ENCODE measurements around the gene ARNT2. TPM values are rescaled to one million over a fixed set of nuclear protein-coding genes. Genes with fewer than 3 reads are reported as not detected.

ARNT2 gene
- total RNA-seq, 5 donors from 2014 or later (not counting 1 experiment from before 2014, with no cell fraction given), result 0.18 TPM; not detected in 4

- DNase-seq (no peak), ATAC-seq (replicated peaks in 1 of 4) (no peak)
- Mint-ChIP-seq H3K27me3 (peaks cover 4 to 12% of the 10 kb centered on the region in 2 donors), H3K9me3 (no peaks in the 10 kb centered on the region), H3K4me1 (no peaks in the 10 kb centered on the region), H3K27ac (no peak overlapping the region), H3K4me3 (no peak overlapping the region), H3K36me3 (no peaks in the 10 kb centered on the region)
- Histone ChIP-seq H3K27me3 (replicated peaks in 1 of 2; ENCODE audit: control insufficient read depth in 2 of 2, extremely low read depth in 1 of 2, insufficient read depth in 2 of 2, low read length in 1 of 2) (peaks cover 0 to 9% of the 10 kb centered on the region in 2 experiments), H3K36me3 (ENCODE audit: control insufficient read depth in 2 of 2, extremely low read depth in 1 of 2, insufficient read depth in 1 of 2, low read length in 1 of 2) (no peaks in the 10 kb centered on the region), H3K4me3 (ENCODE audit: control insufficient read depth in 1 of 2, extremely low read depth in 1 of 2, low read length in 1 of 2) (no peak overlapping the region), H3K9me3 (no peaks in the 10 kb centered on the region), H3K27ac (ENCODE audit: low read length) (no peak overlapping the region), H3K4me1 (ENCODE audit: control insufficient read depth in 1 of 2, extremely low read depth in 1 of 2, insufficient read depth in 2 of 2, low read length in 2 of 2) (no peaks in the 10 kb centered on the region)
- CTCF ChIA-PET, result no interaction called here
- 80% methylated on average over 1 of the region's 1 CpG for WGBS (ENCODE audit: insufficient coverage)
- POLR2A ChIA-PET, result no interaction called here
These were observed 78.5 kb downstream of the ARNT2 start for GRCh38 chr15:80482696-80483095.

GRCh38 chr15:80483725-80484161 is 79.6 kb downstream of the ARNT2 start:
- DNase-seq (no peak), ATAC-seq (replicated peaks in 1 of 4) (no peak)
- H3K36me3 ChIP-seq (ENCODE audit: control insufficient read depth in 2 of 2, extremely low read depth in 1 of 2, insufficient read depth in 1 of 2, low read length in 1 of 2), result no peaks in the 10 kb centered on the region
- no peak overlapping the region for H3K4me3 Mint-ChIP-seq
- CTCF ChIA-PET, result no interaction called here
- H3K27me3 Mint-ChIP-seq, result peaks cover 4 to 12% of the 10 kb centered on the region in 2 donors
- no peak overlapping the region for H3K4me3 ChIP-seq (ENCODE audit: control insufficient read depth in 1 of 2, extremely low read depth in 1 of 2, low read length in 1 of 2)
- no peak overlapping the region for H3K27ac ChIP-seq (ENCODE audit: low read length)
- peaks cover 0 to 9% of the 10 kb centered on the region in 2 experiments for H3K27me3 ChIP-seq (replicated peaks in 1 of 2; ENCODE audit: control insufficient read depth in 2 of 2, extremely low read depth in 1 of 2, insufficient read depth in 2 of 2, low read length in 1 of 2)
- no peaks in the 10 kb centered on the region for H3K4me1 ChIP-seq (ENCODE audit: control insufficient read depth in 1 of 2, extremely low read depth in 1 of 2, insufficient read depth in 2 of 2, low read length in 2 of 2)
- WGBS (ENCODE audit: insufficient coverage), result 82% methylated on average over 2 of the region's 2 CpGs
- H3K9me3 Mint-ChIP-seq, result no peaks in the 10 kb centered on the region
- H3K36me3 Mint-ChIP-seq, result no peaks in the 10 kb centered on the region
- H3K4me1 Mint-ChIP-seq, result no peaks in the 10 kb centered on the region
- POLR2A ChIA-PET, result no interaction called here
- no peaks in the 10 kb centered on the region for H3K9me3 ChIP-seq
- no peak overlapping the region for H3K27ac Mint-ChIP-seq

GRCh38 chr15:80484333-80484864 is 80.2 kb downstream of the ARNT2 start:
- peaks cover 4 to 12% of the 10 kb centered on the region in 2 donors for H3K27me3 Mint-ChIP-seq
- POLR2A ChIA-PET, result no interaction called here
- no peaks in the 10 kb centered on the region for H3K9me3 Mint-ChIP-seq
- H3K4me3 Mint-ChIP-seq, result no peak overlapping the region
- DNase-seq (no peak), ATAC-seq (replicated peaks in 1 of 4) (no peak)
- CTCF ChIA-PET, result no interaction called here
- Histone ChIP-seq H3K4me3 (ENCODE audit: control insufficient read depth in 1 of 2, extremely low read depth in 1 of 2, low read length in 1 of 2) (no peak overlapping the region), H3K27me3 (replicated peaks in 1 of 2; ENCODE audit: control insufficient read depth in 2 of 2, extremely low read depth in 1 of 2, insufficient read depth in 2 of 2, low read length in 1 of 2) (peaks cover 0 to 9% of the 10 kb centered on the region in 2 experiments), H3K9me3 (no peaks in the 10 kb centered on the region), H3K4me1 (ENCODE audit: control insufficient read depth in 1 of 2, extremely low read depth in 1 of 2, insufficient read depth in 2 of 2, low read length in 2 of 2) (no peaks in the 10 kb centered on the region), H3K27ac (ENCODE audit: low read length) (no peak overlapping the region), H3K36me3 (ENCODE audit: control insufficient read depth in 2 of 2, extremely low read depth in 1 of 2, insufficient read depth in 1 of 2, low read length in 1 of 2) (no peaks in the 10 kb centered on the region)
- no peaks in the 10 kb centered on the region for H3K36me3 Mint-ChIP-seq
- H3K4me1 Mint-ChIP-seq, result no peaks in the 10 kb centered on the region
- WGBS (ENCODE audit: insufficient coverage), result 65% methylated on average over 2 of the region's 7 CpGs
- H3K27ac Mint-ChIP-seq, result no peak overlapping the region

- H3K9me3 Mint-ChIP-seq, result no peaks in the 10 kb centered on the region
- H3K27ac Mint-ChIP-seq, result no peak overlapping the region
- CTCF ChIA-PET, result no interaction called here
- Histone ChIP-seq H3K27ac (ENCODE audit: low read length) (no peak overlapping the region), H3K36me3 (ENCODE audit: control insufficient read depth in 2 of 2, extremely low read depth in 1 of 2, insufficient read depth in 1 of 2, low read length in 1 of 2) (no peaks in the 10 kb centered on the region), H3K4me3 (ENCODE audit: control insufficient read depth in 1 of 2, extremely low read depth in 1 of 2, low read length in 1 of 2) (no peak overlapping the region), H3K27me3 (replicated peaks in 1 of 2; ENCODE audit: control insufficient read depth in 2 of 2, extremely low read depth in 1 of 2, insufficient read depth in 2 of 2, low read length in 1 of 2) (peaks cover 0 to 10% of the 10 kb centered on the region in 2 experiments), H3K4me1 (ENCODE audit: control insufficient read depth in 1 of 2, extremely low read depth in 1 of 2, insufficient read depth in 2 of 2, low read length in 2 of 2) (no peaks in the 10 kb centered on the region), H3K9me3 (no peaks in the 10 kb centered on the region)
- ATAC-seq (replicated peaks in 1 of 4) (no peak), DNase-seq (no peak)
- POLR2A ChIA-PET, result no interaction called here
- peaks cover 8 to 13% of the 10 kb centered on the region in 2 donors for H3K27me3 Mint-ChIP-seq
- no peaks in the 10 kb centered on the region for H3K4me1 Mint-ChIP-seq
- no peak overlapping the region for H3K4me3 Mint-ChIP-seq
- WGBS (ENCODE audit: insufficient coverage), result 80% methylated on average over 4 of the region's 5 CpGs
- no peaks in the 10 kb centered on the region for H3K36me3 Mint-ChIP-seq
These were observed 81.4 kb downstream of the ARNT2 start for GRCh38 chr15:80485370-80486164.

- ChIA-PET CTCF (no interaction called here), POLR2A (no interaction called here)
- no peaks in the 10 kb centered on the region for H3K36me3 ChIP-seq (ENCODE audit: control insufficient read depth in 2 of 2, extremely low read depth in 1 of 2, insufficient read depth in 1 of 2, low read length in 1 of 2)
- Mint-ChIP-seq H3K27ac (no peak overlapping the region), H3K9me3 (no peaks in the 10 kb centered on the region), H3K4me1 (no peaks in the 10 kb centered on the region), H3K36me3 (no peaks in the 10 kb centered on the region), H3K4me3 (no peak overlapping the region), H3K27me3 (peaks cover 8 to 12% of the 10 kb centered on the region in 2 donors)
- H3K27ac ChIP-seq (ENCODE audit: low read length), result no peak overlapping the region
- no peaks in the 10 kb centered on the region for H3K4me1 ChIP-seq (ENCODE audit: control insufficient read depth in 1 of 2, extremely low read depth in 1 of 2, insufficient read depth in 2 of 2, low read length in 2 of 2)
- DNase-seq (no peak), ATAC-seq (replicated peaks in 1 of 4) (no peak)
- H3K4me3 ChIP-seq (ENCODE audit: control insufficient read depth in 1 of 2, extremely low read depth in 1 of 2, low read length in 1 of 2), result no peak overlapping the region
- H3K27me3 ChIP-seq (replicated peaks in 1 of 2; ENCODE audit: control insufficient read depth in 2 of 2, extremely low read depth in 1 of 2, insufficient read depth in 2 of 2, low read length in 1 of 2), result peaks cover 0 to 14% of the 10 kb centered on the region in 2 experiments
- WGBS (ENCODE audit: insufficient coverage), result no CpG with 5 or more reads among the region's 4 CpGs
- H3K9me3 ChIP-seq, result no peaks in the 10 kb centered on the region
These were observed 83.7 kb downstream of the ARNT2 start for GRCh38 chr15:80487839-80488390.

- H3K9me3 ChIP-seq, result no peaks in the 10 kb centered on the region
- ATAC-seq (replicated peaks in 1 of 4), result no peak
- Mint-ChIP-seq H3K36me3 (no peaks in the 10 kb centered on the region), H3K4me1 (no peaks in the 10 kb centered on the region), H3K27me3 (peaks cover 10 to 15% of the 10 kb centered on the region in 2 donors), H3K9me3 (no peaks in the 10 kb centered on the region), H3K27ac (no peak overlapping the region), H3K4me3 (no peak overlapping the region)
- ChIA-PET CTCF (no interaction called here), POLR2A (no interaction called here)
- no peak overlapping the region for H3K27ac ChIP-seq (ENCODE audit: low read length)
- no peak for DNase-seq
- H3K27me3 ChIP-seq (replicated peaks in 1 of 2; ENCODE audit: control insufficient read depth in 2 of 2, extremely low read depth in 1 of 2, insufficient read depth in 2 of 2, low read length in 1 of 2), result peaks cover 0 to 12% of the 10 kb centered on the region in 2 experiments
- H3K36me3 ChIP-seq (ENCODE audit: control insufficient read depth in 2 of 2, extremely low read depth in 1 of 2, insufficient read depth in 1 of 2, low read length in 1 of 2), result no peaks in the 10 kb centered on the region
- H3K4me3 ChIP-seq (ENCODE audit: control insufficient read depth in 1 of 2, extremely low read depth in 1 of 2, low read length in 1 of 2), result no peak overlapping the region
- 59% methylated on average over 3 of the region's 7 CpGs for WGBS (ENCODE audit: insufficient coverage)
- no peaks in the 10 kb centered on the region for H3K4me1 ChIP-seq (ENCODE audit: control insufficient read depth in 1 of 2, extremely low read depth in 1 of 2, insufficient read depth in 2 of 2, low read length in 2 of 2)
These were observed 84.9 kb downstream of the ARNT2 start for GRCh38 chr15:80489030-80489594.
